Tibial nerve (tissue), 3 donors: ENCODE data around the gene CEP85L.

Source experiments
- POLR2A ChIP-seq, 2 donors: fragments of 450-650 bp; IDR thresholded peaks; one replicate each; pipeline ENCODE4 v1.6.1; 2017; ENCODE audit warnings: antibody characterized with exemption in 2 of 2, mild to moderate bottlenecking in 2 of 2, moderate library complexity in 2 of 2
- TF ChIP-seq, protein P1 (sequence below), 5 experiments: fragments of 200-600 bp in 3 of 5; fragments of 450-650 bp in 2 of 5; sonication (generic) in 3 of 5; IDR thresholded peaks; one replicate each; pipeline ENCODE4 v1.5.1; 2016 to 2019; ENCODE audit warnings: antibody characterized with exemption in 5 of 5, mild to moderate bottlenecking in 3 of 5, moderate library complexity in 2 of 5

DNA sequence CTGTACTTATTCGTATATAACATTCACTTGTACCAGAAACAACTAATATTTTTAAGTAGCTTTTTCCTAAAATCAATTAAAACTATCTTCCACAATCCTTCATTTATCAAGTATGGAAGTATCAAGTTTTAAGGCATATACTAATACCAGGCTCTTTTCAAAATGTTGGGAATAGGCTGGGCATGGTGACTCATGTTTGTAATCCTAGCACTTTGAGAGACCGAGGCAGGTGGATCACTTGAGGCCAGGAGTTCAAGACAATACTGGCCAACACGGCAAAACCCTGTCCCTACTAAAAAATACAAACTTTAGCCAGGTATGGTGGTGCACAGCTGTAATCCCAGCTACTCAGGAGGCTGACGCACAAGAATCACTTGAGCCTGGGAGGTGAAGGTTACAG, 129.0 kb downstream of the CEP85L start:
- TF ChIP-seq, protein P1, sequence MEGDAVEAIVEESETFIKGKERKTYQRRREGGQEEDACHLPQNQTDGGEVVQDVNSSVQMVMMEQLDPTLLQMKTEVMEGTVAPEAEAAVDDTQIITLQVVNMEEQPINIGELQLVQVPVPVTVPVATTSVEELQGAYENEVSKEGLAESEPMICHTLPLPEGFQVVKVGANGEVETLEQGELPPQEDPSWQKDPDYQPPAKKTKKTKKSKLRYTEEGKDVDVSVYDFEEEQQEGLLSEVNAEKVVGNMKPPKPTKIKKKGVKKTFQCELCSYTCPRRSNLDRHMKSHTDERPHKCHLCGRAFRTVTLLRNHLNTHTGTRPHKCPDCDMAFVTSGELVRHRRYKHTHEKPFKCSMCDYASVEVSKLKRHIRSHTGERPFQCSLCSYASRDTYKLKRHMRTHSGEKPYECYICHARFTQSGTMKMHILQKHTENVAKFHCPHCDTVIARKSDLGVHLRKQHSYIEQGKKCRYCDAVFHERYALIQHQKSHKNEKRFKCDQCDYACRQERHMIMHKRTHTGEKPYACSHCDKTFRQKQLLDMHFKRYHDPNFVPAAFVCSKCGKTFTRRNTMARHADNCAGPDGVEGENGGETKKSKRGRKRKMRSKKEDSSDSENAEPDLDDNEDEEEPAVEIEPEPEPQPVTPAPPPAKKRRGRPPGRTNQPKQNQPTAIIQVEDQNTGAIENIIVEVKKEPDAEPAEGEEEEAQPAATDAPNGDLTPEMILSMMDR (IDR thresholded peaks at IDR 0.05): no peak
- no peak for TF ChIP-seq POLR2A (IDR thresholded peaks at IDR 0.05)
